AG09309 (cell line): ENCODE data around the gene KIF7.

Experiments
- DNase-seq: peaks from one replicate; pipeline ENCODE4 v3.0.0-alpha.2; 2010; ENCODE audit warnings: low read depth
- H3K4me3 ChIP-seq: 2 replicates; pipeline ENCODE4 v1.5.1; 2011; ENCODE audit warnings: mild to moderate bottlenecking, low read depth, low read length, moderate library complexity; ENCODE audit not compliant: control insufficient read depth
- TF ChIP-seq, protein P1 (sequence below): IDR thresholded peaks from 2 replicates; pipeline ENCODE4 v1.5.1; 2011; ENCODE audit warnings: mild to moderate bottlenecking, low read depth, low read length, inconsistent platforms; ENCODE audit not compliant: insufficient read depth, control insufficient read depth; ENCODE audit errors: missing control alignments

Gene KIF7

DNA sequence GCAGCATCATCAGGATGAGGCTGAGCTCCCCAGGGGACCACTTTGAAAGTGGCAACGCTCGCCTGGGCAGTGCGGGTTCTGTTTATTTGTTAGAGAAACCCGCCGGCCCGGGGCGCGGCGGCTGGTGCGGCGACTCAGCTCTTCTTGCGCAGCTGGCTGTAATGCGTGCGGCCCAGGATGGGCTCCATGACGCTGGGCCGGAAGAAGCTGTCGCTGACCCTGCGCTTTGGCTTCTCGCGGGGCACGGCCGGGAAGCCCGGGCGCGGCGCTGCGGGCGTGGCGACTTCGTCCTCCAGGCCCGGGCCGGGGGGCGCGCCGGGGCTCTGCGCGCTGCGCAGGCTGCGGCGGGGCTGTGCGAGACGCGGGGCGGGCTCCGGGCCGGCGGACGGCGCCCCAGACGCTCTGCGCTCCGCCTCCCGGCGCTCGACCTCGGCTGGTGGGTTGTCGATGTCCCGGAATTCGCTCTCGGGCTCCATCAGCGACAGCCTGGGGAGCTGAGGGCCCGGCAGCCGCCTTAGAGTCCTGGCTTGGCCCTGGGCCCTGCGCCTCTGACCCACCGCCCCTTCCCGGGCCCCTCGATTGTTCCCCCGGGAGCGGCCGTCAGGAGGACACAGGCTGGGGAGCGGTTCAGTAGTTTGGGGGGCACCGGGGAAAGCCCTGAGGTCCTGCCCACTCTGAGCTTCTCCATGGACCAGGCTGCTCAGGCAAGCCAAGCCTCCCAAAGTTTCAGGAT lies 10.3 kb upstream of the KIF7 start:
- DNase-seq = no peak
- TF ChIP-seq, protein P1, sequence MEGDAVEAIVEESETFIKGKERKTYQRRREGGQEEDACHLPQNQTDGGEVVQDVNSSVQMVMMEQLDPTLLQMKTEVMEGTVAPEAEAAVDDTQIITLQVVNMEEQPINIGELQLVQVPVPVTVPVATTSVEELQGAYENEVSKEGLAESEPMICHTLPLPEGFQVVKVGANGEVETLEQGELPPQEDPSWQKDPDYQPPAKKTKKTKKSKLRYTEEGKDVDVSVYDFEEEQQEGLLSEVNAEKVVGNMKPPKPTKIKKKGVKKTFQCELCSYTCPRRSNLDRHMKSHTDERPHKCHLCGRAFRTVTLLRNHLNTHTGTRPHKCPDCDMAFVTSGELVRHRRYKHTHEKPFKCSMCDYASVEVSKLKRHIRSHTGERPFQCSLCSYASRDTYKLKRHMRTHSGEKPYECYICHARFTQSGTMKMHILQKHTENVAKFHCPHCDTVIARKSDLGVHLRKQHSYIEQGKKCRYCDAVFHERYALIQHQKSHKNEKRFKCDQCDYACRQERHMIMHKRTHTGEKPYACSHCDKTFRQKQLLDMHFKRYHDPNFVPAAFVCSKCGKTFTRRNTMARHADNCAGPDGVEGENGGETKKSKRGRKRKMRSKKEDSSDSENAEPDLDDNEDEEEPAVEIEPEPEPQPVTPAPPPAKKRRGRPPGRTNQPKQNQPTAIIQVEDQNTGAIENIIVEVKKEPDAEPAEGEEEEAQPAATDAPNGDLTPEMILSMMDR = no peak
- H3K4me3 ChIP-seq = peak overlapping the region; percentile 34

DNA sequence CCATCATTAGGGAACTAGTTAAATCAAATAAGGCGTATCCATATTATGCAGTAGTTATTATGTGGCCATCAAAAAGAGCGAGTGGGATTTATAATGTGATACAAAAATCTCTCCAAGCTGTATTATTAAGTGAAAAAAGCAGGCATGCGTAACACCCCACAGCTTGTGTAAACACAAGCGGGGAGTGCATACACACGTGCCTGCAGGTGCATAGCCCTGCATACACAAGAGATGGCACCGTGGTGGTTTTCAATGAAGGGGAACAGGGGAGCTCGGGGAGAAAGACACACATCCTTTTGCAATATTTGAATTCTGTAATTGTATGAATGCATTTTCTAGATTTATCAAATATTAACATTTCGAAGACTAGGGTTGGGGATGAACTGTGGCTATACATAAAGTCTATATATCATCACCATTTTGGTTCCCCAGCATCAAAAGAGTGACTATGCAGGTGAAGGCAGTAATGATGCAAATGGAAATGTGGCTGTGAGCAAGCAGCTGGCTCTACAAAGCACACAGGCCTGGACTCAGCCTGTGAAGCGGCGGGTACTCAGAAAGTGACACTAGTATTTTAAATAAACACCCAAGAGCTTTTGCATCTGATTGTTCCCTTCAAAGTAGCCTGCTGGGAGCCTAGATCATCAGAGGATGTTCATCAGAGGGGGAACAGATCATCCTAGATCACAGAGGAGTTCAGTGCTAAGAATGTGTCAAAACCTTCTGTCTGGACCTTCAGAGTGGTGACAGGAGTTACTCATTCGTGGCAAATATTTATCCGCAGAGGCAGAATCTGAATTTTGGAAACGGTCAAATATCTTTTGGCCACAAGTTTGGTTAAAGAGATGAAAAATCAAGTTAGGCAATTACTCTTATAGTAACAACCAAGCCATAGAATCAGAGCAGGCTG lies 9.4 kb upstream of the KIF7 start:
- H3K4me3 ChIP-seq = no peak overlapping the region; the same call in 1 of the 2 replicates
- TF ChIP-seq, protein P1 = no peak
- no peak for DNase-seq

- TF ChIP-seq, protein P1 = no peak
- DNase-seq = peak; percentile 69
These were observed 7.8 kb upstream of the KIF7 start for GRCh38 chr15:89662893-89663626.

DNA sequence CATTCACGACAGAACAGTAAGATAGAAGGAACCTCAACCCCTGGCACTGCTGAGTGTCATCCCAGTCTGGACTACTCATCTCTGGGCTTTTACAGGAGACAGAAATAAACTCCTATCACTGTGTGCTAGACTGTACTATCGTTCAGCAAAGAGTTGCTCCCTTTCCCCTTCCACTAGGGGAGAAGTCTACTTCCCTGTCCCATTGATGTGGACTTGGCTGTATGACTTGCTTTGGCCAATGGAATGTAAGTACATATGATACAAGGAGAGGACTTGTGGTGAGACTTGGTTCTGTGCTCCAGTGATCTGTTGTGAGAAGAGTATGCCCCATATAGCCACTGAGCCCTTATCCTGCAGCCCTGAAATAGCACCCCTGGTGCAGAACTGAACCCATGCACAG lies 5.3 kb upstream of the KIF7 start:
- no peak for DNase-seq
- TF ChIP-seq, protein P1 = no peak
- H3K4me3 ChIP-seq = no peak overlapping the region

More at GRCh38 chr15:89662893-89663626, 7.8 kb upstream of the KIF7 start:
- no peak overlapping the region for H3K4me3 ChIP-seq

DNA sequence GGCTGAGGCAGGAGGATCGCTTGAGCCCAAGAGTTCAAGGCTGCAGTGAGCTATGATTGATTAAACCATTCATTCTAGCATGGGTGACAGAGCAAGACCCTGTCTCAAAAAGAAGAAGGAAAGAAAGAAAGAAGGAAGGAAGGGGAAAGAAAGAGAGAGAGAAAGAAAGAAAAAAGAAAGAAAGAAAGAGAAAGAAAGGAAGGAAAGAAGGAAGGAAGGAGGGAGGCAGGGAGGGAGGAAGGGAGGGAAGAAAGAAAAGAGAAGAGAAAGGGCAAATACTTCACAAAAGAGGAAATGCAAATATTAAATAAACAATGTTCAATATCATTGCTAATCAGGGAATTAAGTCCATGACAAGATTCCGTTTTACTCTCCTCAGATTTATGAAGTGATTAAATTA lies 4.0 kb upstream of the KIF7 start:
- no peak for DNase-seq
- H3K4me3 ChIP-seq = no peak overlapping the region
- TF ChIP-seq, protein P1 = no peak

DNA sequence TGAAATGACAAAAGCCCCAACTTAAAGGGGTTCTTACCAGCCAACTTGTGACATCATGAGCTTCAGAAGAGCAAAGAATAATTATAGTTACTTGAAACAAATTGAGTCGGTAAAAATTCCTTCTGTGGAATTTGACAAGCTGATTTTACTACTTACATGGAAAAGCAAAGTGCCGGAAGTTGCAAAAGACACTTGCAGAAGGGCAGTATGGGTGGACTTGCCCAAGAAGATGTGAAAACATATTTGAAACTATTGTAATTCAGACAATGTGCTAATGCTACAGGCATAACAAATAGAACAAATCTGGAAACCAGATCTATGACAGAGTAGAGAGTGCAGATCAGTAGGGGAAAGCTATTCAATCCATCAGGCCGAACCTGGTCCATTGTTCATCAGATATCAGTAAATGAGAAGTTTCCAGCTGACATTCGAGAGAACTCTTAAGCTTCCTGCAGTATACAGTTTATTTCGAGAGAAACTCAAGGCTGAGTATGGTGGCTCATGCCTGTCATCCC lies 2.5 kb upstream of the KIF7 start:
- TF ChIP-seq, protein P1 = no peak
- DNase-seq = no peak
- no peak overlapping the region for H3K4me3 ChIP-seq
